NAMALWA (cell line): ENCODE data around the gene IRX4.
"Not testable (repeated sequence)": the region's sequence is repeated elsewhere in the genome, so short reads cannot be mapped to it uniquely, and the experiment has no call there.

Source experiments
- DNase-seq: peaks from one replicate; pipeline ENCODE4 v3.0.0-alpha.2; 2015; ENCODE audit warnings: low spot score

The IRX4 gene

DNA sequence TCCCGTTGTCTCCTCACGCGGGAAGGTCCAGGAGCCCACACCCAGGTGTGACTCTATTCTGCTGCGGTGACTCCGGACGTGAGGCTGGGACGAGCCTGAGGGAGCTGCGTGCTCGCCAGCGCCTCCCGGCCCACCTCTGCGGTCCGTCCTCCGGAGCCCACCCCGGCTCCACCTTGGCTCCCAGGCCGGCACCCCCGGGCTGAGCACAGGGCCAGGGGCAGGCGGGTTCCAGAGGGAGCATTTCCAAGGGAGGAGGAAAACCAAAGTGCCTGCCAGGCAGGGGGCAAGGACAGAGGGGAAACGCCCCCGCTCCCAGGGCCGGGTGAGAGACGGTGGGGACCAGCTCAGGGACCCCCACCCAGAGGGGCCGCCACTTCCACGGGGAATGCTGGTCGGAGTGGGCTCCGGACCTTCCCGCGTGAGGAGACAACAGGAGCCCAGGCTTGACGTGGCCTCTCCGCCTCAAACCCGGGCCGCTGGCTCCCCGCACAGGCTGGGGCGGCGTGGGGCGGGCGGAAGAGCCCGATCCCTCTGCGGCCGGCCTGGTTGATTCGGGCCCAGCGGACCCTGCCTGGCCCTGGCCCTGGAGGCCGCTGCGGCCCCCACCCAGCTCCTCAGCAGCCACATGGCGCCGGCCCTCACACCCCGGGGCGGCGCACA, 26.0 kb downstream of the IRX4 start:
- no peak for DNase-seq

DNA sequence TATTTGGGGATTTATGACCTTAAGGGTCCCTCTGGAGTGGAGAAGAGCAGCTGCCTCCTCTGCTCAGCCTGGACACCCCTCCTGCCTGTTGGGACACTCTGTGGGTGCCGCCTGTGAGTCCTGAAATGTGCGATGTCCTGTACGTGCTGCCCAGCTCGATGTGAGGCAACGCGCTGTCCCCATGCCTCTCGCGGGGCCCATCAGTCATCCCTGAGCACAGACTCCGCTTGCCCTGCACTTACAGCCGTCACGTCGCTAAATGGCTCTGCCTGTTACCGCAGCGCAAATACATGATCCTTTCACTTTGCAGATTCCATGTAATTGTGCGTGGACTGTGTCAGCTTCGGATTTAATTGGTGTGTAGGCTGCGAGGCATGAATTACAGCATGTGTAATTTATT, 27.1 kb downstream of the IRX4 start:
- DNase-seq: no peak

- no peak for DNase-seq
These were observed 27.6 kb downstream of the IRX4 start for GRCh38 chr5:1855075-1855474.

GRCh38 chr5:1853531-1853930, 29.2 kb downstream of the IRX4 start:
- DNase-seq: no peak

GRCh38 chr5:1852324-1852947, 30.3 kb downstream of the IRX4 start:
- DNase-seq: no peak

GRCh38 chr5:1851290-1851934, 31.3 kb downstream of the IRX4 start:
- no peak for DNase-seq

DNA sequence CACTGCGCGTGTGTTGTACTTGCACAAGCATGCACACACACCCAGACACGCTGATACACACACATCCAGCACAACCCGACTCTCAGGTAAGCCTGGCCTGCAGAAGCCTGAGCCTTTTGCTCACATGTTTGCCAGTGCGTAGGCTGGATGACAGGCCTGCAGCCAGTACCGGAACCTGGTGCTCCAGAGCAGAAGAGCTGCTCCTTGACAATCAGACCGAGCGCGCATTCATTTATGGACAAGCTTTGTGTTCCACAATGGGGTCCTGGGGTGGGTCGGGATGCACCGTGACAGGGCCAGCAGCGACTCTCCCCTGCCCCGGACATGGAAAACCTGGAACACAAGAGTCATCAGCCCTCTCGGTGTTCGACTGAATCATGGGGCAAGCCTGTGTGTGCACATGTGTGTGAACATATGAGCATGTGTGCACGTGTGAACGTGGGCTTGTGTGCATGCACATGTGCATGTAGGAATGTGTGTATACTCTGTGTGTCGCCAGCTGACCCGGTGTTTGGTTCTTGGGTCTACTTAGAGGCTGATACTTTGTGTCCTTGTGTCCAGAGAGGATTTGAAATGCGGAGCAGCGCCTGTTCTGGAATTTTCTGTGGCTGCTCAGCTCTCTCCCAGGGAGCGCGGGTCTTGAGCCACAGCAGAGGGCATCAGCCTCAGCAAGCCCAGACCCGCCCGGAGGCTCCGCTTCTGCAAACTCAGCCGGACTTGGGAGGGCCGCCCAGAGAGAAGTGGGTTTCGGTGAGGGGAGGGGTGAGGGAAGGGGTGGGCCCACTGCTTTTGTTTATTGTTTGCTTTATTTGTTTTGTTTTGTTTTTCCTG, 32.2 kb downstream of the IRX4 start:
- no peak for DNase-seq

GRCh38 chr5:1847611-1848010, 35.1 kb downstream of the IRX4 start:
- no peak for DNase-seq

GRCh38 chr5:1847056-1847455, 35.7 kb downstream of the IRX4 start:
- DNase-seq: no peak

DNA sequence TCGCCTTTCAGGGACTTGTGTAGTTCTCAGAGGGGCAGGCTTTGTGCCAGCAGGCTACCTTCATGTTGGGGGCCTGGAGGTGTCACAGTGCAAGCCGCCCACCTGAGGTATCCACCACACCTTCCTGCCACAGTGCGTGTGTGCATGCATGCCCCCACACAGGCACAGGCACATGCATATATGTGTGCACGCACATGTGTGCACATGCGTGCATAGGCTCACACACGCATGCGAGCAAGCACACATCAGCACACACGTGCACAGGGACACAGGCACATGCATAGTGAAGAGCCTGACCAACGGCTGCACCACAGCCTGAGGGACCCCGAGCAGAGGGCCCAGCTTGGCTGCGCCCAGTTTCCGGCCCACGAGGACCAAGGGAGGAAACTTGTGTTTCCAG, 36.1 kb downstream of the IRX4 start:
- no peak for DNase-seq

DNA sequence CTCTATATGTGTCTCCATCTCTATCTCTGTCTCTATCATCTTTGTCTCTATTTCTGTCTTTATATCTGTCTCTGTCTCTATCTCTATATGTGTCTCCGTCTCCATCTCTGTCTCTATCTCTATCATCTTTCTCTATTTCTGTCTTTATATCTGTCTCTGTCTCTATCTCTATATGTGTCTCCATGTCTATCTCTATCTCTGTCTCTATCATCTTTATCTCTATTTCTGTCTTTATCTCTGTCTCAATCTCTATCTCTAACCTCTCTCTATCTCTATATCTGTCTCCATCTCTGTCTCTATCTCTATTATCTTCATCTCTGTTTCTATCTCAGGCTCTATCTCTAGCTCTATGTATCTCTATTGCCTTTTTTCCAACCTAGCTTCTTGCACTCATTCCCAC, 37.0 kb downstream of the IRX4 start:
- DNase-seq: no peak

DNA sequence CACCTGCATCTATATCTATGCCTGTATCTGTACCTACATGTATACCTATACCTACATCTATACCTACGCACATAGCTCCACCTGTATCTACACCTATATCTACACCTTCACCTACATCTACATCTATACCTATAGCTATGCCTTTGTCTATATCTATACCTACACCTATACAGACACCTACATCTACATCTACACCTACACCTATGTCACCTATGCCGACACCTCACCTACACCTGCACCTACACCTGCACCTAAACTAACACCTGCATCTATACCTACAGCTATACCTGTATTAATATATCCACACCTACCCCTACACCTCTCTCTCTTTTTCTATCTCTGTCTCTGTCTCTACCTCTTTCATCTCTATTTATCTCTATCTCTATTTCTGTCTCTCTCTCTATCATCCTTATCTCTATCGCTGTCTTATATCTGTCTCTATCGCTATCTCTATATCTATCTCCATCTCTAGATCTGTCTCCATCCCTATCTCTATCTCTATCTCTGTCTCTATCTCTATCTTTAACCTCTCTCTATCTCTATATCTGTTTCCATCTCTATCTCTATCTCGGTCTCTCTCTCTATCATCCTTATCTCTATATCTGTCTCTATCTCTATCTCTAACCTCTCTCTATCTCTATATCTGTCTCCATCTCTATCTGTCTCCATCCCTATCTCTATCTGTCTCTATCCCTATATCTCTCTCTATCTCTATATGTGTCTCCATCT, 37.9 kb downstream of the IRX4 start:
- no peak for DNase-seq

DNA sequence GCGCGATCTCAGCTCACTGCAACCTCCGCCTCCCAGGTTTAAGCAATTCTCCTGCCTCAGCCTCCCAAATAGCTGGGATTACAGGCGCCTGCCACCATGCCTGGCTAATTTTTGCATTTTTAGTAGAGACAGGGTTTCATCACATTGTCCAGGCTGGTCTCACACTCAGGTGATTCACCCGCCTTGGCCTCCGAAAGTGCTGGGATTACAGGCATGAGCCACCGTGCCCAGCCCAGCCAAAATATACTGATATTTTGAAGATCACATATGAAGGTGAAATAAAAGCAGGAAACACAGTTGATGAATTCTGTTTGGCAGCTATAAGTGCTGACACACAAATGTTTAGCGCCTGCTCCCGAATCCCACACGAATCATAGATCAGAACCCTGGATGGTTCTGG, 39.0 kb downstream of the IRX4 start:
- not testable (repeated sequence) for DNase-seq

DNA sequence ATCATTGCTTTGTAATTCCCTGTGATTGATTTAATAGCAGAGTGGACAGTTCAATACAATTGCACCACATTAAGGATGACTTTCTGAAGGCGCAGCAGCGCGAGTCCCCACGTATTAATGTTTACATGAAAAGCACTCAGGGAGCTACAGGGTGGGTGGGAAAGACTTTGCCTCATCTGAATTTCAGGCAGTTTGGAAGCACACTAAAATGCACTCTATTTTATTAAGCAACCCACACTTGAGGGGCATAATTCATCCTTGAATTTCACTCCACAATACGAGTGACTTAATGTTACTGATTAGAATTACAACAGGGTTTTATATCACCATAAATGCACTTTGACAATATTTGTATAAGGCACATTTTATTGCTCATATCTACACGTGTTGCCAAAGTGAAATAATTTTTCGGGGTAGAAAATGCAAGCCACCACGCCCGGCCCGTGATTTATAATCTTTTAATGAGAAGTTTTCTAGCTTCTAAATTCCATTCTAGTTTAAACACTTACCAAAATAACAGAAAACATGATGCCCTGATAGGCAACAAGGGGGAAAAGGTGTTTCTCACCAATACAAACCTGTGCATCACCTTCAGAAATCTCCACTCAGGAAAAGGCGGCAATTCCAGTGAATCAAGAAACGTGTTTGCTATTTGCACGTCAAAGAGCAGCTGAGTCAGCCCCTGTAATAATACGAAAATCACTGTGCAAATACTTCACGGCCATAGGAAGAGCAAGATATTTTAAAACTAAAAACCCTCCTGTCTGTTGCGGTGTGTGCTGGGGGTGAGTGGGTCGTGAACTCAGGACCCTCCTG, 40.5 kb downstream of the IRX4 start:
- DNase-seq: no peak

DNA sequence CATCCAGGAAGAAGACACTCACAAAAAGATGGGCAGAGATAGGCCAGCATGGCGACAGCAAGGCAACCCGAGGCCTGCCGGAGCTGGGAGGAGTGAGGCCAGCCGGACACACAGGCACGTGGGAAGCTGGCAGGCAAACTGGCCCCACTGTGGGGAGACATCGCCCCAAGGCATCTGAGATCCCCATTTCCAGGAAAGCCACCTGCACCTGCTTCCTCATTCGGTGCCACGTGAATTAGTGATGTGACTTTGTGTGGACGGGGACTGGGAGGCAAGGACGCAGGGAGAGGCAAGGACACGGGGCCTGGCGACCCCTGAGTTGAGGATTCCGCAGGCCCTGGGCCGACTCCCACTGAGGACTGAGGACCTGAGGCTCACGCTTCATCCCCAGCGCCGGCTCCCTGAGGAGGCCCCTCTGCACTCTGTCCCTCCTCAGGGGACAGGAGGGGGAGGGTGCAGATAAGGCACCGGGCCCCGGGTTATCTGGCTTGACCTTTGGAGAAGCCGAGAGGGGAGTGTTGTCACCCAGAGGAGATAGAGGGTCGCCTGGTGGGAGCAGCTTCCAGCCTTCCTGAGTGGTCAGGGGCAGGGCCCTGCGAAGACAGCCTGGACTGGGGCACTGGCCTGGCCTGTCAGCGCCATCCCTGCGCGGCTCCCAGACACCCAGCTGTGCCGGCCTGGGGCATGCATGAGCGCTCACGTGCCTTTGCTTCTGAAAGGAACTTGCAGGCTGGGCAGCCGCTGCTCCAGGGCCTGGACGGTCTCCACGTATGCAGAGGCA, 41.8 kb downstream of the IRX4 start:
- DNase-seq: no peak

- DNase-seq: no peak
These were observed 42.6 kb downstream of the IRX4 start for GRCh38 chr5:1840071-1840547.

GRCh38 chr5:1838013-1838412, 44.7 kb downstream of the IRX4 start:
- DNase-seq: no peak

DNA sequence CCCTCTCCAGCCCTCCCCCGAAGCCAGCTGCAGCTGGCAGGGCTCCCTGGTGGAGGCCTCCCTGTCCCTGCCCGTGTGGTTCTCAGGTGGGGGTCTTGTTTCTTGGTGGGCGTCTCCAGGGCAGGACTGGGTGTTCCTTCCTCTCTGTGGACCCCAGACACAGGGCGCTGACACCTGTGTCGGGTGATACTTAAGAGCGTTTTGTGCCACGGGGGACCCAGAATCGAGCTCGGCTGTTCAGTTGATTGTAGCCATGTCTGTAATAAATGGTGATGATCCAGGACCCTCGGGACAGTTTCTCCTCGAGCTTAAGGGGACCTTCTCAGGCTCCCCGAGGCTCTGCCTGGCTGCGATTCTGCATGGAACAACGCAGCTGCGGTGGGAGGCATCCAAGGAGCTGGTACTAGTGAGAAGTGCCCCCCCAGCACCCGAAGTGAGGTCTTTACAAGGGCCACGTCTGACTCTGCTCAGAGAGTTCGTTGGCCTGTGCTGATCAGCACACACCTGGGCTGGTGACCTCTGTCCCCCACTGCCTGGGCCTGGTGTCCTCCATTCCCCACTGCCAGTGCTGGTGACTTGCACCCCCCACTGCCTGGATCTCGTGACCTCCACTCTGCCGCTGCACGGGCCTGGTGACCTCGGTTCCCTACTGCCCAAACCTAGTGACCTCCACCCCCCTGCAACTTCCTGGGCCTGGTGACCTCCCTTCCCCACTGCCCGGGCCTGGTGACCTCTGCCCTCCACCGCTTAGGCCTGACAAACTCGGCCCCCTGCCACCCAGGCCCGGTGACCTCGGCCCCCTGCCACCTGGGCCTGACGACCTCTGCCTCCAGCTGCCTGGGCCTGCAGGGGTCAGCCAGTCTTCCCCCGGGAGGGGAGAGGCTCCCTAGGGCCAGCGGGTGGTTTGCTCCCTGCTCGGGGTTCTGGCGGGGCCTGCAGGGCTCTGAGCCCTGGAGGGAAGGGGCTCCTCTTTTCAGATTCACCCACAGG, 45.5 kb downstream of the IRX4 start:
- DNase-seq: no peak
